K562 (cell line): ENCODE measurements around the gene KCNQ5. TPM values are rescaled to one million over a fixed set of nuclear protein-coding genes. Genes with fewer than 3 reads are reported as not detected.

ENCODE experiments used
- ATAC-seq: fragments of 200-7000 bp; cut with Tn5 transposase; 3 replicates; pipeline ENCODE4 v1.9.1; 2020; ENCODE audit warnings: moderate library complexity
- BruUV-seq: library from RNA; stranded (reverse); fragments of 400-500 nt; replicated peaks from 2 replicates; lab custom pipeline; 2021; lab: Mats Ljungman, UMichigan
- CTCF ChIA-PET: fragments of 300-600 bp; formaldehyde crosslinking; extraction: SDS; loops from one replicate; lab custom pipeline; 2021; ENCODE audit warnings: low intra/inter-chr PET ratio; lab: Yijun Ruan, JAX
- POLR2A ChIA-PET: fragments of 300-600, 350-650 bp; sonication (Branson Sonifier 250); formaldehyde crosslinking; extraction: SDS; loops from one replicate; lab custom pipeline; 2021; ENCODE audit warnings: antibody characterized with exemption, inconsistent platforms; lab: Yijun Ruan, JAX
- DNase-seq, 4 experiments: peaks; one replicate each; pipeline versions ENCODE4 v3.0.0 to v3.0.0-alpha.2; 2011 to 2018; ENCODE audit warnings: low spot score in 3 of 4, mixed read lengths in 3 of 4; ENCODE audit errors: extremely low read depth in 1 of 4
- FAIRE-seq: peaks from 2 replicates; lab custom pipeline; 2011; peaks lifted over from hg19 to GRCh38; lab: Jason Lieb, UNC
- H2AFZ ChIP-seq: 2 replicates; pipeline ENCODE4 v1.6.0; 2011; ENCODE audit warnings: low read depth, low read length, control low read depth, inconsistent platforms
- H3K27ac ChIP-seq: fragments of 200-600 bp; 3 replicates; pipeline ENCODE4 v1.8.0; 2011; ENCODE audit warnings: low read depth, mild to moderate bottlenecking, control low read depth, inconsistent platforms, low read length, moderate library complexity, mixed read lengths; ENCODE audit errors: extremely low read depth
- H3K27me3 ChIP-seq, 2 experiments: fragments of 300-600 bp in 1 of 2; 2 replicates in 1 of 2; 3 replicates in 1 of 2; pipeline versions ENCODE4 v1.6.0 to v1.8.0; 2011; ENCODE audit warnings: inconsistent platforms in 2 of 2, low read length in 2 of 2, mild to moderate bottlenecking in 1 of 2, mixed read lengths in 1 of 2, moderate library complexity in 1 of 2; ENCODE audit not compliant: control insufficient read depth in 2 of 2, insufficient read depth in 2 of 2
- H3K36me3 ChIP-seq: fragments of 300-600 bp; 3 replicates; pipeline ENCODE4 v1.8.0; 2011; ENCODE audit warnings: mild to moderate bottlenecking, low read length, inconsistent platforms; ENCODE audit not compliant: control insufficient read depth, insufficient read depth
- H3K4me1 ChIP-seq, 2 experiments: fragments of 200-600 bp in 1 of 2; replicated peaks in 1 of 2; 2 replicates in 1 of 2; 3 replicates in 1 of 2; pipeline versions ENCODE4 v1.5.1 to v1.8.0; 2011; ENCODE audit warnings: inconsistent platforms in 2 of 2, low read length in 2 of 2, mild to moderate bottlenecking in 1 of 2, mixed read lengths in 1 of 2, moderate library complexity in 1 of 2; ENCODE audit not compliant: control insufficient read depth in 2 of 2, insufficient read depth in 2 of 2
- H3K4me2 ChIP-seq: 2 replicates; pipeline ENCODE4 v1.6.1; 2011; ENCODE audit warnings: low read length, control low read depth, inconsistent platforms, mixed read lengths; ENCODE audit not compliant: insufficient read depth
- H3K4me3 ChIP-seq: fragments of 200-600 bp; sonication (generic), shearing (Covaris generic); 2 replicates; pipeline ENCODE4 v1.5.1; 2016; ENCODE audit warnings: control low read depth, inconsistent platforms
- H3K79me2 ChIP-seq: fragments of 200-600 bp; 3 replicates; pipeline ENCODE4 v1.8.0; 2011; ENCODE audit warnings: low read length, inconsistent platforms; ENCODE audit not compliant: control insufficient read depth, insufficient read depth
- H3K9ac ChIP-seq, 2 experiments: 2 replicates each; pipeline versions ENCODE4 v1.6.0 to v1.6.1; 2011; ENCODE audit warnings: low read depth in 2 of 2, low read length in 2 of 2, control low read depth in 1 of 2, inconsistent platforms in 1 of 2, mild to moderate bottlenecking in 1 of 2, mixed read lengths in 1 of 2; ENCODE audit not compliant: insufficient read depth in 1 of 2
- H3K9me1 ChIP-seq: one replicate; pipeline ENCODE4 v1.6.0; 2011; ENCODE audit warnings: inconsistent platforms, mild to moderate bottlenecking, low read length, moderate library complexity; ENCODE audit not compliant: control insufficient read depth, insufficient read depth
- H3K9me3 ChIP-seq: replicated peaks from 2 replicates; pipeline ENCODE4 v1.5.1; 2011; ENCODE audit warnings: low read depth, low read length, inconsistent platforms; ENCODE audit not compliant: control insufficient read depth, insufficient read depth
- H4K20me1 ChIP-seq: replicated peaks from 2 replicates; pipeline ENCODE4 v1.6.1; 2011; ENCODE audit warnings: low read length, inconsistent platforms, mixed read lengths; ENCODE audit not compliant: control insufficient read depth, insufficient read depth
- BACH1 ChIP-seq: fragments of 200-800 bp; sonication (Bioruptor generic); IDR thresholded peaks from 2 replicates; pipeline ENCODE4 v1.6.1; 2016; ENCODE audit warnings: missing genetic modification characterization, missing compliant biosample characterization
- C11orf30 ChIP-seq: fragments of 450-650 bp; IDR thresholded peaks from 2 replicates; pipeline ENCODE4 v1.6.1; 2016; ENCODE audit warnings: low read depth, mild to moderate bottlenecking
- DDX20 ChIP-seq: fragments of 450-650 bp; IDR thresholded peaks from 2 replicates; pipeline ENCODE4 v1.6.1; 2016; ENCODE audit warnings: missing genetic modification characterization, low read depth, mild to moderate bottlenecking, missing compliant biosample characterization, moderate library complexity
- FOXJ2 ChIP-seq: fragments of 200-800 bp; sonication (Bioruptor generic); IDR thresholded peaks from 2 replicates; pipeline ENCODE4 v1.6.1; 2016; ENCODE audit warnings: missing genetic modification characterization, missing compliant biosample characterization
- HDAC6 ChIP-seq: IDR thresholded peaks from 2 replicates; pipeline ENCODE4 v1.6.1; 2012; ENCODE audit warnings: low read depth, mild to moderate bottlenecking, control low read depth, inconsistent platforms, low read length, moderate library complexity
- MAFG ChIP-seq: fragments of 450-650 bp; conservative IDR thresholded peaks from 2 replicates; pipeline ENCODE4 v1.6.1; 2016; ENCODE audit warnings: missing genetic modification characterization, missing compliant biosample characterization
- MCM3 ChIP-seq: fragments of 450-650 bp; IDR thresholded peaks from 2 replicates; pipeline ENCODE4 v1.6.1; 2016
- MEF2D ChIP-seq: conservative IDR thresholded peaks from 2 replicates; pipeline ENCODE4 v1.6.1; 2016; ENCODE audit warnings: low read depth, missing genetic modification characterization, missing compliant biosample characterization
- POLR2H ChIP-seq: IDR thresholded peaks from 2 replicates; pipeline ENCODE4 v1.6.1; 2016; ENCODE audit warnings: missing genetic modification characterization, low read depth, mild to moderate bottlenecking, control low read depth, missing compliant biosample characterization, moderate library complexity
- SIRT6 ChIP-seq: IDR thresholded peaks from one replicate; pipeline ENCODE4 v1.6.1; 2012; ENCODE audit warnings: low read depth, mild to moderate bottlenecking, control low read depth, inconsistent platforms, low read length, moderate library complexity
- ZFP91 ChIP-seq: sonication (generic); formaldehyde crosslinking; IDR thresholded peaks from 2 replicates; pipeline ENCODE4 v1.8.0; 2022; ENCODE audit warnings: mild to moderate bottlenecking, missing genetic modification reagents
- ZNF778 ChIP-seq: fragments of 450-650 bp; formaldehyde crosslinking; IDR thresholded peaks from 2 replicates; pipeline ENCODE4 v1.4.0; 2020; ENCODE audit warnings: mild to moderate bottlenecking, moderate library complexity
- WGBS: fragments of 100-300 bp; shearing (Covaris generic); methylation state at CpG from one replicate; pipeline ENCODE4 v1.1.6; 2016; ENCODE audit warnings: low coverage, mixed read lengths; ENCODE audit not compliant: insufficient coverage; ENCODE audit errors: missing lambda C conversion rate; 5-methylcytosine and 5-hydroxymethylcytosine counted together
- in situ Hi-C: fragments of 300-500 bp; cut with MboI; formaldehyde crosslinking; loops from 4 replicates; pipeline ENCODE4 v1.15.0; 2018; ENCODE audit warnings: inconsistent platforms, mixed read lengths
- intact Hi-C: fragments of 100-400 bp; cut with micrococcal nuclease; formaldehyde crosslinking; loops from 2 replicates; pipeline ENCODE4 v1.14.2; 2022
- polyA plus RNA-seq, 8 experiments: library from polyadenylated mRNA; depleted of rRNA in 4 of 8; stranded (reverse) in 5 of 8; unstranded in 3 of 8; fragments of >200 nt; fragmentation: Nextera tagmentation in 2 of 8; fragmentation: Illumina TruSeq in 1 of 8; extraction: Ambion mirVana in 2 of 8; extraction: Trizol in 1 of 8; gene quantifications; 2 replicates each; pipeline versions ENCODE4 v1.2.1 to v1.2.3, GENCODE V29; 2011 to 2014; ENCODE audit warnings: inconsistent platforms in 1 of 8, missing spikeins in 1 of 8
- total RNA-seq, 7 experiments: library from RNA; depleted of rRNA in 6 of 7; stranded (reverse); fragments of >200 nt in 6 of 7; fragmentation: Illumina TruSeq in 2 of 7; extraction: Trizol in 2 of 7; gene quantifications; 2 replicates each; pipeline versions ENCODE4 v1.2.1 to v1.2.3, GENCODE V29; 2011 to 2021; ENCODE audit warnings: low replicate concordance in 1 of 7
- TF ChIP-seq, protein P1 (sequence below), 2 experiments: fragments of 450-650 bp in 1 of 2; IDR thresholded peaks; 2 replicates each; pipeline ENCODE4 v1.6.1; 2011 to 2017; ENCODE audit warnings: low read depth in 2 of 2, antibody characterized with exemption in 1 of 2, borderline replicate concordance in 1 of 2, low read length in 1 of 2, mild to moderate bottlenecking in 1 of 2, mixed read lengths in 1 of 2; ENCODE audit not compliant: control insufficient read depth in 1 of 2

KCNQ5 gene
- total and polyA plus RNA-seq, 9 of the 15 experiments (the other 6 are each of a cell fraction or from before 2014, with no cell fraction given), result 0.31 to 5.9 (median 2.6) TPM

GRCh38 chr6:72969666-72970065 lies 347.8 kb downstream of the KCNQ5 start:
- WGBS, result 3% methylated on average over 2 of the region's 2 CpGs
- no peak for TF ChIP-seq C11orf30
- TF ChIP-seq DDX20 (tag), result no peak
- no peak for TF ChIP-seq HDAC6
- no peak for TF ChIP-seq SIRT6
- TF ChIP-seq FOXJ2, result 0 out of 2 replicates have a peak, but pooled peaks have one; percentile 24
- Histone ChIP-seq H3K27me3 (no peaks in the 10 kb centered on the region), H3K9me3 (no peaks in the 10 kb centered on the region), H3K4me1 (no peaks in the 10 kb centered on the region), H4K20me1 (no peaks in the 10 kb centered on the region), H3K36me3 (no peaks in the 10 kb centered on the region), H3K4me2 (no peak overlapping the region), H2AFZ (no peak overlapping the region), H3K9ac (no peak overlapping the region), H3K9me1 (no peaks in the 10 kb centered on the region), H3K79me2 (no peaks in the 10 kb centered on the region), H3K4me3 (no peak overlapping the region), H3K27ac (no peak overlapping the region)
- ChIA-PET CTCF (no interaction called here), POLR2A (no interaction called here)
- no peak for FAIRE-seq
- in situ Hi-C loops, result no loop called here
- ATAC-seq, result no peak
- DNase-seq, result no peak
- intact Hi-C loops, result no loop called here
- no TSS peak for BruUV-seq

DNA sequence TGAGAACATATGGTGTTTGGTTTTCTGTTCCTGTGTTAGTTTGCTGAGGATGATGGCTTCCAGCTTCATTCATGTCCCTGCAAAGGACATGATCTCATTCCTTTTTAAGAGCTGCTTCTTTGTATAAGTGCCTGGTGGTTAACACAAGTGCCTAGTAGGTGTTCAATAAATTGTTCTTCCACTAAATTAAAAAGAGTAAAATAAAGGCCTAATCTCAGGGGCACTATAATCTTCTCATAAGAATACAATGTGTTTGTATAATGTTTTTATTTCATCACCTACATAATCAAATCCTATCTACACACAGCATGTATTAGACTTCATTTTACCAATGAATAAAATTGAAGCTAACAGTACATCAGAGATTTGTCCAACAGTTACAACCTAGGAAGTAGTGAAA lies 350.7 kb downstream of the KCNQ5 start:
- POLR2A ChIA-PET, result no interaction called here
- no peak overlapping the region for H3K4me2 ChIP-seq
- no TSS peak for BruUV-seq
- no peak overlapping the region for H3K27ac ChIP-seq
- H3K4me1 ChIP-seq, result no peaks in the 10 kb centered on the region
- ATAC-seq (no peak), FAIRE-seq (no peak), DNase-seq (no peak)
- no peaks in the 10 kb centered on the region for H3K9me1 ChIP-seq
- no peak overlapping the region for H3K9ac ChIP-seq
- in situ Hi-C loops, result no loop called here
- intact Hi-C loops, result no loop called here
- no peaks in the 10 kb centered on the region for H3K27me3 ChIP-seq
- H3K79me2 ChIP-seq, result no peaks in the 10 kb centered on the region
- no peak overlapping the region for H3K4me3 ChIP-seq
- CTCF ChIA-PET, result no interaction called here
- no peak overlapping the region for H2AFZ ChIP-seq
- H3K36me3 ChIP-seq, result no peaks in the 10 kb centered on the region
- H3K9me3 ChIP-seq, result no peaks in the 10 kb centered on the region
- no peaks in the 10 kb centered on the region for H4K20me1 ChIP-seq
- no peak for TF ChIP-seq MAFG
- no peak for TF ChIP-seq BACH1
- no peak for TF ChIP-seq ZNF778
- no peak for TF ChIP-seq MEF2D (tag)
- no peak for TF ChIP-seq ZFP91 (CRISPR knock-in tag)
- TF ChIP-seq, protein P1, sequence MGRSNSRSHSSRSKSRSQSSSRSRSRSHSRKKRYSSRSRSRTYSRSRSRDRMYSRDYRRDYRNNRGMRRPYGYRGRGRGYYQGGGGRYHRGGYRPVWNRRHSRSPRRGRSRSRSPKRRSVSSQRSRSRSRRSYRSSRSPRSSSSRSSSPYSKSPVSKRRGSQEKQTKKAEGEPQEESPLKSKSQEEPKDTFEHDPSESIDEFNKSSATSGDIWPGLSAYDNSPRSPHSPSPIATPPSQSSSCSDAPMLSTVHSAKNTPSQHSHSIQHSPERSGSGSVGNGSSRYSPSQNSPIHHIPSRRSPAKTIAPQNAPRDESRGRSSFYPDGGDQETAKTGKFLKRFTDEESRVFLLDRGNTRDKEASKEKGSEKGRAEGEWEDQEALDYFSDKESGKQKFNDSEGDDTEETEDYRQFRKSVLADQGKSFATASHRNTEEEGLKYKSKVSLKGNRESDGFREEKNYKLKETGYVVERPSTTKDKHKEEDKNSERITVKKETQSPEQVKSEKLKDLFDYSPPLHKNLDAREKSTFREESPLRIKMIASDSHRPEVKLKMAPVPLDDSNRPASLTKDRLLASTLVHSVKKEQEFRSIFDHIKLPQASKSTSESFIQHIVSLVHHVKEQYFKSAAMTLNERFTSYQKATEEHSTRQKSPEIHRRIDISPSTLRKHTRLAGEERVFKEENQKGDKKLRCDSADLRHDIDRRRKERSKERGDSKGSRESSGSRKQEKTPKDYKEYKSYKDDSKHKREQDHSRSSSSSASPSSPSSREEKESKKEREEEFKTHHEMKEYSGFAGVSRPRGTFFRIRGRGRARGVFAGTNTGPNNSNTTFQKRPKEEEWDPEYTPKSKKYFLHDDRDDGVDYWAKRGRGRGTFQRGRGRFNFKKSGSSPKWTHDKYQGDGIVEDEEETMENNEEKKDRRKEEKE (IDR thresholded peaks at IDR 0.05; ENCODE audit: borderline replicate concordance in 1 of 2, control insufficient read depth in 1 of 2, low read depth in 2 of 2, low read length in 1 of 2), result no peak
- TF ChIP-seq MCM3, result no peak
- TF ChIP-seq POLR2H, result no peak
